HepG2 (cell line): ENCODE data around the gene CCNL1. TPM values are rescaled to one million over a fixed set of nuclear protein-coding genes. Genes with fewer than 3 reads are reported as not detected.

Experiments
- AHDC1 ChIP-seq: sonication (generic); formaldehyde crosslinking; IDR thresholded peaks from 2 replicates; pipeline ENCODE4 v1.5.1; 2020; ENCODE audit warnings: mild to moderate bottlenecking, missing genetic modification reagents, borderline replicate concordance
- ETV5 ChIP-seq: IDR thresholded peaks from 2 replicates; pipeline ENCODE4 v1.6.1; 2018; ENCODE audit warnings: missing biosample characterization, missing genetic modification reagents, inconsistent platforms, borderline replicate concordance
- FUBP1 ChIP-seq: sonication (generic); formaldehyde crosslinking; IDR thresholded peaks from 2 replicates; pipeline ENCODE4 v1.5.1; 2020; ENCODE audit warnings: missing genetic modification reagents, mild to moderate bottlenecking, borderline replicate concordance
- HNF4G ChIP-seq, 2 experiments: sonication (generic) in 1 of 2; formaldehyde crosslinking in 1 of 2; IDR thresholded peaks; 2 replicates each; pipeline versions ENCODE4 v1.4.0 to v1.6.1; 2011 to 2020; ENCODE audit warnings: borderline replicate concordance in 2 of 2, low read depth in 2 of 2, mild to moderate bottlenecking in 2 of 2, low read length in 1 of 2, missing genetic modification reagents in 1 of 2, moderate library complexity in 1 of 2
- KAT2B ChIP-seq: fragments of 150-350 bp; IDR thresholded peaks from 2 replicates; pipeline ENCODE4 v1.6.1; 2014; ENCODE audit warnings: low read depth, low read length, borderline replicate concordance
- KLF13 ChIP-seq: sonication (generic); formaldehyde crosslinking; IDR thresholded peaks from 2 replicates; pipeline ENCODE4 v1.4.0; 2020; ENCODE audit warnings: mild to moderate bottlenecking, missing genetic modification reagents
- LCORL ChIP-seq, 2 experiments: fragments of 450-650 bp in 1 of 2; sonication (generic) in 1 of 2; formaldehyde crosslinking in 1 of 2; IDR thresholded peaks; 2 replicates each; pipeline versions ENCODE4 v1.5.0 to v1.6.1; 2017 to 2020; ENCODE audit warnings: antibody characterized with exemption in 1 of 2, missing genetic modification reagents in 1 of 2
- PAXIP1 ChIP-seq: sonication (generic); formaldehyde crosslinking; conservative IDR thresholded peaks from 2 replicates; pipeline ENCODE4 v1.4.0; 2020; ENCODE audit warnings: mild to moderate bottlenecking, missing genetic modification reagents, moderate library complexity
- PHF20 ChIP-seq: sonication (generic); formaldehyde crosslinking; IDR thresholded peaks from 2 replicates; pipeline ENCODE4 v1.5.0; 2020; ENCODE audit warnings: mild to moderate bottlenecking, missing genetic modification reagents
- PRMT3 ChIP-seq: sonication (generic); formaldehyde crosslinking; IDR thresholded peaks from 2 replicates; pipeline ENCODE4 v1.8.1; 2022; ENCODE audit warnings: low read depth, mild to moderate bottlenecking, moderate library complexity, missing genetic modification reagents, borderline replicate concordance
- ZMAT3 ChIP-seq: sonication (generic); formaldehyde crosslinking; conservative IDR thresholded peaks from 2 replicates; pipeline ENCODE4 v1.7.0; 2021; ENCODE audit warnings: missing genetic modification reagents
- ZNF180 ChIP-seq: sonication (generic); formaldehyde crosslinking; IDR thresholded peaks from 2 replicates; pipeline ENCODE4 v1.4.0; 2020; ENCODE audit warnings: low read depth, missing genetic modification reagents, borderline replicate concordance
- ZNF792 ChIP-seq: IDR thresholded peaks from 2 replicates; pipeline ENCODE4 v1.6.1; 2016
- polyA plus RNA-seq, 8 experiments: library from polyadenylated mRNA; depleted of rRNA in 3 of 8; stranded (reverse) in 7 of 8; unstranded in 1 of 8; fragments of >200 nt; fragmentation: Illumina TruSeq in 4 of 8; extraction: Trizol in 4 of 8; gene quantifications; 2 replicates each; pipeline versions ENCODE4 v1.2.1 to v1.2.3, GENCODE V29; 2011 to 2016; ENCODE audit warnings: low read depth in 4 of 8, missing spikeins in 1 of 8, mixed read lengths in 1 of 8; ENCODE audit not compliant: insufficient read depth in 1 of 8
- total RNA-seq, 5 experiments: library from RNA; depleted of rRNA; stranded (reverse); fragments of >200 nt; fragmentation: Illumina TruSeq; extraction: Trizol; gene quantifications; 2 replicates each; pipeline ENCODE4 v1.2.3, GENCODE V29; 2016; ENCODE audit warnings: low read depth in 1 of 5
- TF ChIP-seq, protein P1 (sequence below), 2 experiments: sonication (generic) in 1 of 2; formaldehyde crosslinking in 1 of 2; IDR thresholded peaks; 2 replicates each; pipeline versions ENCODE4 v1.4.0 to v1.6.1; 2018 to 2020; ENCODE audit warnings: missing genetic modification reagents in 2 of 2, borderline replicate concordance in 1 of 2, low read depth in 1 of 2, mild to moderate bottlenecking in 1 of 2, missing biosample characterization in 1 of 2

The CCNL1 gene
- total and polyA plus RNA-seq, 2 of the 13 experiments (the other 11 are each of a cell fraction or from before 2014, with no cell fraction given): 151 to 303 TPM

DNA sequence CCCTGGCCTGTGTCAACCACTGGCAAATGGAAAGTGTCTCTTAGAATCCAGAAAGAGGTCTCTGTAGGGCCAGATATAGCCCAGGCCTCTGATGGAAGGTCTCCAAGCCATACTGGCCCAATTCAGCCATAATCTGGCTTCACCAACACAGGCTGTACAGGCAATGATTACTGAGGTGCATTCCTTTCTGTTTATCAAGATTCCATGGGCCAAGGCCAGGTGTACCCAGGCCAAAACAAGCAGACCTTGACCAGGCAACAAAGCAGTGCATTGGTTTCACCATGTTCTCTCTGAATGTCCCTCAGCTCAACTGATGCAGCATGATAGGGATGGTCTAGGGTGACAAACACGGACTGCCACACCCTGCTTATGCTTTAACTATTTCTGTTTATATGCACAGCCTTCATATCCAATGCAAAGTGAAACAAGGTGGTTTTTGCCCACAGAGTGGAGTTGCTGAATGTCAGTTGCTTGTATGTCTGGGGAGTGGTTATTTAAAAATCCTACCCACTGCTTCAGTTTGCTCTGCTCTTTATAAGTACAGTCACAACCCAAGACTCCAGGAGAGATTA lies 25.2 kb downstream of the CCNL1 start (continued):
- TF ChIP-seq ETV5 (peak; percentile 40; the same call in 1 of the 2 replicates), ZNF792 (CRISPR knock-in tag) (peak; percentile 32; the same call in 1 of the 2 replicates), KLF13 (CRISPR knock-in tag) (no peak), AHDC1 (CRISPR knock-in tag) (peak; percentile 81; the same call in 1 of the 2 replicates), PHF20 (no peak), ZMAT3 (no peak), KAT2B (no peak), ZNF180 (CRISPR knock-in tag) (no peak), LCORL (IDR thresholded peaks at IDR 0.05) (no peak), LCORL (CRISPR knock-in tag; IDR thresholded peaks at IDR 0.05) (peak; percentile 81), FUBP1 (CRISPR knock-in tag) (peak; percentile 86; the same call in 1 of the 2 replicates), HNF4G (IDR thresholded peaks at IDR 0.05; ENCODE audit: borderline replicate concordance, low read depth, low read length) (peak; percentile 54; the same call in 1 of the 2 replicates), HNF4G (CRISPR knock-in tag; IDR thresholded peaks at IDR 0.05; ENCODE audit: borderline replicate concordance, low read depth) (peak; percentile 60; the same call in 1 of the 2 replicates), PAXIP1 (CRISPR knock-in tag) (peak; percentile 96), PRMT3 (no peak)
- TF ChIP-seq, protein P1, sequence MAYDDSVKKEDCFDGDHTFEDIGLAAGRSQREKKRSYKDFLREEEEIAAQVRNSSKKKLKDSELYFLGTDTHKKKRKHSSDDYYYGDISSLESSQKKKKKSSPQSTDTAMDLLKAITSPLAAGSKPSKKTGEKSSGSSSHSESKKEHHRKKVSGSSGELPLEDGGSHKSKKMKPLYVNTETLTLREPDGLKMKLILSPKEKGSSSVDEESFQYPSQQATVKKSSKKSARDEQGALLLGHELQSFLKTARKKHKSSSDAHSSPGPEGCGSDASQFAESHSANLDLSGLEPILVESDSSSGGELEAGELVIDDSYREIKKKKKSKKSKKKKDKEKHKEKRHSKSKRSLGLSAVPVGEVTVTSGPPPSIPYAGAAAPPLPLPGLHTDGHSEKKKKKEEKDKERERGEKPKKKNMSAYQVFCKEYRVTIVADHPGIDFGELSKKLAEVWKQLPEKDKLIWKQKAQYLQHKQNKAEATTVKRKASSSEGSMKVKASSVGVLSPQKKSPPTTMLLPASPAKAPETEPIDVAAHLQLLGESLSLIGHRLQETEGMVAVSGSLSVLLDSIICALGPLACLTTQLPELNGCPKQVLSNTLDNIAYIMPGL (CRISPR knock-in tag; IDR thresholded peaks at IDR 0.05; ENCODE audit: borderline replicate concordance in 1 of 2, low read depth in 1 of 2): 0 out of 4 replicates have a peak, but pooled peaks have one; percentile 30 to 34
